IPS DF 6.9 (cell line): ENCODE data around the gene NME3.
"Not testable (repeated sequence)": the region's sequence is repeated elsewhere in the genome, so short reads cannot be mapped to it uniquely, and the experiment has no call there.

Source experiments
- DNase-seq: peaks from one replicate; pipeline ENCODE4 v3.0.0-alpha.2; 2013; ENCODE audit warnings: low read depth, low spot score
- H3K27ac ChIP-seq: one replicate; pipeline ENCODE4 v1.5.1; 2013; ENCODE audit warnings: low read length, control low read depth
- H3K27me3 ChIP-seq: 2 replicates; pipeline ENCODE4 v1.6.1; 2013; ENCODE audit warnings: mild to moderate bottlenecking, low read length; ENCODE audit not compliant: control insufficient read depth, insufficient read depth
- H3K36me3 ChIP-seq: 2 replicates; pipeline ENCODE4 v1.6.1; 2013; ENCODE audit warnings: low read length; ENCODE audit not compliant: control insufficient read depth, insufficient read depth
- H3K4me1 ChIP-seq: 2 replicates; pipeline ENCODE4 v1.6.1; 2013; ENCODE audit warnings: low read length; ENCODE audit not compliant: control insufficient read depth, insufficient read depth
- H3K4me3 ChIP-seq: 2 replicates; pipeline ENCODE4 v1.5.1; 2013; ENCODE audit warnings: mild to moderate bottlenecking, low read length
- H3K9me3 ChIP-seq: 2 replicates; pipeline ENCODE4 v1.6.1; 2013; ENCODE audit warnings: low read length, inconsistent platforms; ENCODE audit not compliant: control insufficient read depth, insufficient read depth
- WGBS: extraction: QIAGEN DNeasy Blood & Tissue Kit; methylation state at CpG from one replicate; pipeline ENCODE4 v1.1.7; 2013; ENCODE audit warnings: mixed read lengths, missing lambda C conversion rate; ENCODE audit not compliant: insufficient read length, insufficient coverage; 5-methylcytosine and 5-hydroxymethylcytosine counted together

Gene NME3

DNA sequence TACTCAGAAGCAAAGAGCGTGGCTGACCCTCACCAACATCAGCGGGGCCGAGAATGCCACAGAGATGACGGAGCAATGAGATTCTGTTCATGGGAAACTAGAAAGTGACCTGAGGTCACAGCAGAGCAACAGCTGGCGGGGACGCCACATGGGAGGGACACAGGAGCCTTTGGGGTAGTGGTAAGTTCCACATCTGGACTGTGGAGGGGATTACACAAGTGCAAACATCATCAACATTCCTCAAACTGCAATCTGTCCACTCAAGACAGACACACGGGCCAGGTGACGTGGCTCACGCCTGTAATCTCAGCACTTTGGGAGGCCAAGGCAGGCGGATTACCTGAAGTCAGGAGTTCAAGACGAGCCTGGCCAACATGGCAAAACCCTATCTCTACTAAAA lies 44.1 kb upstream of the NME3 start:
- H3K27me3 ChIP-seq: no peaks in the 10 kb centered on the region

GRCh38 chr16:1812732-1813163 lies 41.4 kb upstream of the NME3 start:
- no CpG with 5 or more reads among the region's 17 CpGs for WGBS
- Histone ChIP-seq H3K36me3 (peaks cover 10% of the 10 kb centered on the region; the same call in 1 of the 2 replicates), H3K27ac (no peak overlapping the region), H3K9me3 (no peaks in the 10 kb centered on the region), H3K27me3 (no peaks in the 10 kb centered on the region), H3K4me3 (no peak overlapping the region), H3K4me1 (no peaks in the 10 kb centered on the region)
- DNase-seq: no peak

More for the DNA sequence above, 44.1 kb upstream of the NME3 start:
- no peaks in the 10 kb centered on the region for H3K4me1 ChIP-seq
- no peak overlapping the region for H3K27ac ChIP-seq
- DNase-seq: no peak
- WGBS: no CpG with 5 or more reads among the region's 11 CpGs
- H3K4me3 ChIP-seq: no peak overlapping the region
- H3K9me3 ChIP-seq: no peaks in the 10 kb centered on the region
- peaks cover 15% of the 10 kb centered on the region; the same call in 1 of the 2 replicates for H3K36me3 ChIP-seq

GRCh38 chr16:1810536-1810935 lies 39.2 kb upstream of the NME3 start:
- WGBS: no CpG with 5 or more reads among the region's 16 CpGs
- H3K4me3 ChIP-seq: no peak overlapping the region
- H3K36me3 ChIP-seq: 0 out of 2 replicates have a peak, but pooled peaks cover 2% of the 10 kb centered on the region
- H3K27me3 ChIP-seq: no peaks in the 10 kb centered on the region
- no peaks in the 10 kb centered on the region for H3K4me1 ChIP-seq
- no peak for DNase-seq
- no peak overlapping the region for H3K27ac ChIP-seq
- no peaks in the 10 kb centered on the region for H3K9me3 ChIP-seq

DNA sequence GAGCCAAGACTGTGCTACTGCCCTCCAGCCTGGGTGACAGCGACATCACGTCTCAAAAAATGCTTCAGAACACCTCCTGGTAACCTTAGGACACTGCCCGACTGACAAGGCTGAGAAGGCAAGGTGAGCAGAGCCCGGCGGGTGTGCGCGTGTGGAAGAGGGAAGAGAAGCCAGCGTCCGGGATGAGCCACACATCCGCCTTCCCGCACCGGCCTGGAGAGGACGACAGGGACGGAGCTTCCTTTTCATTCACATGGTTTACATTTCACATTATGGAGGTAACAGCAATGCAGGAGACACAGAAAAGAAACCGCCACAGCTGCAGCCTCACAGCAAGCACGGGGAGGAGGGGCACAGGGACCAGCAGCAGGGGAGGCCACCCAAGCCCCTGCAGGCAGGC lies 38.8 kb upstream of the NME3 start:
- H3K27ac ChIP-seq: no peak overlapping the region
- no peak for DNase-seq
- no CpG with 5 or more reads among the region's 16 CpGs for WGBS
- no peaks in the 10 kb centered on the region for H3K4me1 ChIP-seq
- H3K9me3 ChIP-seq: no peaks in the 10 kb centered on the region
- H3K36me3 ChIP-seq: no peaks in the 10 kb centered on the region
- H3K4me3 ChIP-seq: no peak overlapping the region
- H3K27me3 ChIP-seq: no peaks in the 10 kb centered on the region

DNA sequence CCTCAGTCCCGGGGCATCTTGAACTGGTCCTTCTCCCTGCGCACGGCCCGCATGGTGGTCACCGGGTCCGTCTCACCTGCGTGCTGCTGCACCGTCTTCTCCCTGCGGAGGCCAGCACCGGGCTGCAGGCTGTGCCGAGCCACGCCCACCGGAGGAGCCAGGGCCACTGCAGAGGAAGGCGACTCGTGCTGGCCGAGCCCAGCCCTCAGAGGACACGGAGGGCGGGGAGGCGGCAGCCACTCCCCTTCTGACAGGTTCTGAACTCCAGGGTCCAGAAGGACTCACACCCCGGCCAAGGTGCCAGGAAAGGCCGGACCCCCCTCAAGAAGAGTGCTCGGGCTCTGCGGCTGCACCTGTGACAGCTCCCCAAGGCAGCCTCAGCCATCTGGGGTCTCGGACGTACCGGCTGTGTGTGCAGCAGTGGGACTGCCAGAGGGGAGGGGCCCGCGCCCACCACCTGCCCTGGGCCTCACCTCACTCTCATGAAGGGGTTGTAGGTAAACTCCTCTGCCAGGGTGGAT lies 38.0 kb upstream of the NME3 start:
- no peak overlapping the region for H3K4me3 ChIP-seq
- H3K27ac ChIP-seq: no peak overlapping the region
- DNase-seq: no peak
- no peaks in the 10 kb centered on the region for H3K27me3 ChIP-seq
- no peaks in the 10 kb centered on the region; the same call in 1 of the 2 replicates for H3K9me3 ChIP-seq
- no CpG with 5 or more reads among the region's 28 CpGs for WGBS
- no peaks in the 10 kb centered on the region for H3K4me1 ChIP-seq
- H3K36me3 ChIP-seq: no peaks in the 10 kb centered on the region

DNA sequence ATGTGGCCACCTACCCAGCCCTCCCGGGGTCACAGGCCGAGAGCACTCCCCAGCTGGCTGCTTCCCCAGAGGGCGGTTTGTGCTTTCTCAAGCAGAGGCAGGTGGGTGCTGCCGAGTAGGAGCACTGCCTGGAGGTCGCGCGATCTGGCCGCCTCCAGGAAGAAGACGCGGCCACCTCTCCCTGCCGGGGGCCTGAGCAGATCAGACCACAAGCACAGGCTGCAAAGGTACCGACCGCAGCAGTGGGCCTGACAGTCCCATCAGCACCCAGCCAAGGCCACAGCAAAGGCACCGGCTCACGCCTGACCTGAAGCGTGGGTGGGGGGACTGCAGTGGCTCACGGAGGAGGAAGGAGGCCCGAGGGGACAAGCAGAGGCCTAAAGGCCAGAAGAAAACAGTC lies 37.3 kb upstream of the NME3 start:
- Histone ChIP-seq H3K27ac (no peak overlapping the region), H3K27me3 (no peaks in the 10 kb centered on the region), H3K9me3 (no peaks in the 10 kb centered on the region; the same call in 1 of the 2 replicates), H3K36me3 (no peaks in the 10 kb centered on the region), H3K4me3 (no peak overlapping the region), H3K4me1 (no peaks in the 10 kb centered on the region)
- DNase-seq: no peak
- WGBS: no CpG with 5 or more reads among the region's 18 CpGs

DNA sequence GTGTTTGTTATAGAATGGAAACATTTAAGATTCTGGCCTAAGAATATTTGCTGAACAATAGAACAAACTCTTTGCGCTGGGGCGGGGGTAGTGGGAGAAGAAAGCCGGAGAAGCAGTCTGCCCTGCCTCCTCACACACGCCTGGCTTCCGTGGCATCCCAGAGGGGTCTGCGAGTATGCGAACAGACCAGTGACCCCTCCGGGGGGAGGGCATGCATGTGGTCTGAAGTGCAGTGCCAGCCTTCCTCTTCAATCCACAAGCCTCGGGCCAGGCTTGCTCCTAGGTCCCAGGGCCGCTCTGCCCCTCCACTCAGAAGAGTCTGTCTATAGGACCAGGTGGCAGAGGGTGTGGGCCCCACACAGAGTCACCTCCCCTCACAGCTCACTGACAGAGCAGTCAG lies 36.3 kb upstream of the NME3 start:
- WGBS: no CpG with 5 or more reads among the region's 10 CpGs
- no peak overlapping the region for H3K27ac ChIP-seq
- H3K4me3 ChIP-seq: no peak overlapping the region
- no peaks in the 10 kb centered on the region; the same call in 1 of the 2 replicates for H3K9me3 ChIP-seq
- DNase-seq: no peak
- no peaks in the 10 kb centered on the region for H3K27me3 ChIP-seq
- H3K4me1 ChIP-seq: no peaks in the 10 kb centered on the region
- no peaks in the 10 kb centered on the region for H3K36me3 ChIP-seq

GRCh38 chr16:1800701-1801100 lies 29.4 kb upstream of the NME3 start:
- H3K4me1 ChIP-seq: no peaks in the 10 kb centered on the region
- WGBS: no CpG with 5 or more reads among the region's 10 CpGs
- no peak for DNase-seq
- H3K27ac ChIP-seq: no peak overlapping the region
- H3K36me3 ChIP-seq: no peaks in the 10 kb centered on the region
- H3K4me3 ChIP-seq: no peak overlapping the region
- H3K27me3 ChIP-seq: no peaks in the 10 kb centered on the region
- peaks cover 3% of the 10 kb centered on the region for H3K9me3 ChIP-seq

DNA sequence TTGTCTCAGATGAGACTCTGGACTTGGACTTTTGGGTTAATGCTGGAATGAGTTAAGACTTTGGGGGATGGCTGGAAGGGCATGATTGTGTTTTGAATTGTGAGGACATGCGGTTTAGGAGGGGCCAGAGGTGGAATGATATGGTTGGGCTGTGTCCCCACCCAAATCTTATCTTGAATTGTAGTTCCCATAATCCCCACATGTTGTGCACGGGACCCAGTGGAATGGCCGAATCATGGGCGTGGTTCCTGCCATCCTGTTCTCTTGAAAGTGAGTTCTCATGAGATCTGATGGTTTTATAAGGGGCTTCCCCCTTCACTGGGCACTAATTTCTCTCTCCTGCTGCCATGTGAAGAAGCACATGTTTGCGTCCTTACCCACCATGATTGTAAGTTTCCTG lies 27.9 kb upstream of the NME3 start:
- H3K9me3 ChIP-seq, H3K36me3 ChIP-seq, H3K27ac ChIP-seq, H3K27me3 ChIP-seq, DNase-seq, H3K4me1 ChIP-seq, H3K4me3 ChIP-seq: not testable (repeated sequence)
- no CpG with 5 or more reads among the region's 5 CpGs for WGBS

GRCh38 chr16:1794908-1795666 lies 23.7 kb upstream of the NME3 start:
- Histone ChIP-seq H3K27me3 (no peaks in the 10 kb centered on the region), H3K27ac (no peak overlapping the region), H3K9me3 (peaks cover 3% of the 10 kb centered on the region), H3K4me1 (no peaks in the 10 kb centered on the region; the same call in 1 of the 2 replicates), H3K36me3 (peaks cover 3% of the 10 kb centered on the region), H3K4me3 (no peak overlapping the region; the same call in 1 of the 2 replicates)
- WGBS: no CpG with 5 or more reads among the region's 32 CpGs
- no peak for DNase-seq
